Coronary artery (tissue), 2 donors: Measurements from ENCODE around the gene DNAJA4.
A peak's percentile ranks its signal among the peaks of the same experiment; 100 is the strongest.

ENCODE experiments used
- DNase-seq: peaks from one replicate; pipeline ENCODE4 v3.0.0-alpha.2; 2017; ENCODE audit warnings: low spot score
- H3K27ac ChIP-seq, 2 donors: fragments of 200-600 bp; sonication (generic); one replicate each; pipeline ENCODE4 v1.5.1; 2016 to 2019
- H3K4me3 ChIP-seq: fragments of 200-600 bp; sonication (generic); 2 replicates; pipeline ENCODE4 v1.5.1; 2016; ENCODE audit warnings: mild to moderate bottlenecking, moderate library complexity
- CTCF ChIP-seq: fragments of 200-600 bp; sonication (generic); IDR thresholded peaks from one replicate; pipeline ENCODE4 v1.5.1; 2019; ENCODE audit warnings: antibody characterized with exemption

DNAJA4 gene

DNA sequence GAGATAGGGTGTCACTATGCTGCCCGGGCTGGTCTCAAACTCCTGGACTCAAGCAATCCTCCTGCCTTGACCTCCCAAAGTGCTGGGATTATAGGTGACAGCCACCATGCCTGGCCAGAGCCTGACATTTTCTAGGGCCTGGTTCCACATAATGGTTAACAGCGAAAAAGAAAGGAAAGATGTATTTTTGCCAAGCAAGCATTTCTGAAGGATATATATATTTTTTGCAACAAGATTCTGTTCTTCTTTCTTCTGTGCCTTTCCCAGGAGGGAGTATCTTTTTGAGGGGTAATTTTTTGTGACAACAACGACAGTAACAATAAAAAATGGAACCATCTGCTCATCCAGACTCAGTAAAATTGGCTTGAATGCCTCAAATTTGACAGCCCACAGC lies 8.3 kb upstream of the DNAJA4 start:
- no peak overlapping the region for H3K4me3 ChIP-seq
- DNase-seq: no peak
- TF ChIP-seq CTCF: no peak
- no peak overlapping the region for H3K27ac ChIP-seq

DNA sequence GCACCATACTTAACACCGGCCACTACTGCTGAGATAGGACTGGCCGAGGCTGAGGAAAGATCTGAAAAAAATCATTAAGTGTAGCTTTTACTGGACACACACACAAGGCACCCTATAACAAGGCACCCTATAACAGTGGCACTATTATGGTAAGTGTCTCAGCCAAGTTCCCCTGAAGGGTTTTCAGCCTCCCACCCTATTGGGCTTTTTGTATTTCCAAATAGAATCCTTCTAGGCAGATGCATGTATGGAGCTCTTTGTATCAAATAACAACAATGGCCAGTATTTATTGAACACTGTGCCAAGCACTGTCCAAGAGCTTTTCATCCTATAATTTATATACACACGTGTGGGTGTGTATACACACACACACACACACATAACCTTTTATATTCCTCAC lies 6.7 kb upstream of the DNAJA4 start:
- DNase-seq: no peak

DNA sequence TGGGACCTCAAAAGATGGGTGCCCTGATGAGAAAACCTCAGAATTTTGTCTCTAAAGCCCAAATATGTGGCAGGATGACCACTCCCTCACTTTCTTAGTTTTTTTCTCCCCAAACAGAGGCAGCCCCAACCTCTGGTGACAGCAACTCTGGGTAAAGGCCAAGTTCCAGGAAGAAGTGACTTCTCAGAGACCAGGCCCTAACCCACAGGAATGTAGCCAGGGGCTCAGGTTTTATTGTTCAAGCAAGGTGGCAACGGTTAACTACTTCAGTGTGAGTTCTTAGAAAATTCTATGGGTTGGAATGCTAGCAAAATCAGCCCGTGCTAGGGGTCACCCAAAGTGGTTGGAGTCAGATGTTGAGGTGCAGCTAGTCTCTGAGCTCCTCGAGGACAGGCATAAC lies 5.1 kb upstream of the DNAJA4 start:
- TF ChIP-seq CTCF: no peak
- Histone ChIP-seq H3K4me3 (no peak overlapping the region), H3K27ac (no peak overlapping the region)
- no peak for DNase-seq

More for the DNA sequence above, 6.7 kb upstream of the DNAJA4 start:
- Histone ChIP-seq H3K4me3 (no peak overlapping the region), H3K27ac (no peak overlapping the region)
- no peak for TF ChIP-seq CTCF

GRCh38 chr15:78260489-78260888 lies 3.9 kb upstream of the DNAJA4 start:
- no peak for DNase-seq
- H3K27ac ChIP-seq: no peak overlapping the region

DNA sequence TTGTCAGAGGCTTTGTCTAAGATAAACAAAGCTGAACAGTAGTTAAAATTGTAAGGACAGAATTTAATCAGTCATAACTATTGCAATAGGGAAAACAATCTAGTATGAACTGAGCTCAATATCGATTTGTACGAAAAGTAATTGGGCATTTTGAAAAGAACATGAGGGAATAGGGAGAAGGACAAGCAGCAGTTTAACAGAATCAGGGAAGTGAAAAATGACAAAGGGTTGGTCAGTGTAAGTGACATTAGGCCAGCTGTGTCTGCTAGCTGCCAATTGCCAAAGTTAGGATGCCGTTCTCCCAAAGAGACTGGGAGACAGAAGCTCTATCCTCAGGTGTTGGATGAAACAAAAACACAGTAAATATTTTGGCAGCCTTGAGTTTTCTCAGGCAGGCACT lies 3.3 kb upstream of the DNAJA4 start:
- TF ChIP-seq CTCF: no peak
- no peak for DNase-seq
- no peak overlapping the region for H3K4me3 ChIP-seq
- no peak overlapping the region for H3K27ac ChIP-seq

More at GRCh38 chr15:78260489-78260888, 3.9 kb upstream of the DNAJA4 start:
- TF ChIP-seq CTCF: no peak
- no peak overlapping the region for H3K4me3 ChIP-seq

DNA sequence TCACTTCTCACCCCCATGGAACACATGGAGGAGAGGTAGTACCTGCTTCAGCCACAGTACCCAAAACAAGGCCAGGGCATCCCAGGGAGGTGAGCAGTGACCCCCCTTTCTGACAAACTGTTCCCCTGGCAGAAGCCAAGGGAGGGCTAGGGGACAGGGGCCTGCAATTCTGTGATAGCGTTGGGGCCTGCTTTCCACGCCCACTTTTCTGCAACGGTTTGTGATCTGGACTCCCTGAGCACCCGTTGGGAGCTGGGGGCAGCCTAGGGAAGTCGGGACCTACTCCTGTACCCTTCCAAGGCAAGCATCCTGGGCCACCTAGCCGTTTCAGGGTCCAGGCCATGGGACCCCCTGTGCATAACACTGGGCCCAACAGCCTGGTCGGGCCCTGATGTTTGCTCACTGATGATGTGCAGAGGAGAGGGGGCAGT lies 996 bp upstream of the DNAJA4 start:
- no peak for DNase-seq
- no peak overlapping the region for H3K4me3 ChIP-seq
- no peak overlapping the region for H3K27ac ChIP-seq
- no peak for TF ChIP-seq CTCF

DNA sequence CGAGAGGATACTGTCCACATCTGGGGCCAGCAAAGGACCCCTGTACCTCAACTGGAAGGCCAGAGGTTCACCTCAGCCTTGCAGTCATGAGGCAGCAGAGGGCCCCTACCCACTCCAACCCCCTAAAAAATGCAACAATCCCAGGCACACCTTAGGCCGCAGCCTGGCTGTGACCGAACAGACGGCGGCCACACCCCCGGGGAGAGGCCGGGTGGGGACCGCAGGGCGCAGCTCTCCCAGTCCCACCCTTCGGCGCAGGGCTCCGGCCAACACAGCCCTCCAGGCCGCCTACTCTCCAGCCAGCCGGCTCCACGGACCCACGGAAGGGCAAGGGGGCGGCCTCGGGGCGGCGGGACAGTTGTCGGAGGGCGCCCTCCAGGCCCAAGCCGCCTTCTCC lies 457 bp upstream of the DNAJA4 start:
- peak overlapping the region; percentile 6 to 64 for H3K27ac ChIP-seq
- DNase-seq: no peak
- peak overlapping the region; percentile 71 for H3K4me3 ChIP-seq
- TF ChIP-seq CTCF: no peak
